GM21515 (cell line): ENCODE data around the gene CSTF1.
"Not testable (repeated sequence)": the region's sequence is repeated elsewhere in the genome, so short reads cannot be mapped to it uniquely, and the experiment has no call there.

ENCODE experiments used
- ATAC-seq: cut with Tn5 transposase; IDR thresholded peaks from one replicate; pipeline ENCODE4 v1.9.1; 2021; ENCODE audit not compliant: unreplicated experiment

Gene CSTF1

DNA sequence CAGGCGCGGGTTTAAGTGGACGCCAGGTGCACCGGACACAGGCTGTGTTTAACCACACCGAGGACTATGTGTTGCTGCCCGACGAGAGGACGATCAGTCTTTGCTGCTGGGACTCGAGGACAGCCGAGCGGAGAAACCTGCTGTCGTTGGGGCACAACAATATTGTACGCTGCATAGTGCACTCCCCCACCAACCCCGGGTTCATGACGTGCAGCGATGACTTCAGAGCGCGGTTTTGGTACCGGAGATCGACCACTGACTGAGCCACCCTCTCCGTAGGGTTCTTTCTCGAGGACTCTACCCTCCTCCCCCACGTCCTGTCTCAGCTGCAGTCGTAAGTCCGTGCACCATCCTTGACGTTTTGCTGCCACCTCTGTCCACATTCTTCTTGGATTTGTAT lies 11.0 kb downstream of the CSTF1 start:
- ATAC-seq: no peak

DNA sequence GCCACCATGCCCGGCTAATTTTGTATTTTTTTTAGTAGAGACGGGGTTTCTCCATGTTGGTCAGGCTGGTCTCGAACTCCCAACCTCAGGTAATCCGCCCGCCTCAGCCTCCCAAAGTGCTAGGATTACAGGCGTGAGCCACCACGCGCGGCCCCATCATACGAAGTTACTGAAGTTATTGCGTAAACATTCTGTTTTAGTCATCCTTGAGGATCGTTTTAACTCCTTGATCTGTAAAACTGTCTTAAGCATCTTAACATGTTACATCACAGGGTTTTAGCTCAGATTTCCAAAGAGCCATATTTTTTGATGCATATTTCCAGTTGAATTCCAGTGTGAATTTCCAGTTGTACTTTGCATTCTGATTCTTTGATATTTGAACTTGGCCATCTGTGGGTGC lies 12.9 kb downstream of the CSTF1 start:
- ATAC-seq: not testable (repeated sequence)

DNA sequence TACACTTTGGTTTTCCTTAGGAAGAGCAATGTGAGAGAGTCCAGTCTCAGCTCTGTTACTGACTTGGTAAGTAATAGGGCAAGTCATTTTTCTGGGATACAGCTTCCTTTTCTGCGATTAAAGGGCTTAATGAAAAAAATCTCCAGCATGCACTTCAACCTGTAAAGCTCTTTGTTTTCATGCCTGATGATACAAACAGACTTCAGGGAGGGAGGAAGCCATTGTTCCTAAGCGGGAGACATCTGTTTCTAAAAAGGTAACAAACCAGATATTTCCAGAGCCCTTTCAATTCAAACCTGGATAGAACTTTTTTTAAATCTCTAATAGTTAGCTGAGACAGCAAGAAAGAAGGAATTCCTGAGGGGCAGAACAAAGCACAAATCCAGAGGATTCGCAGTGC lies 14.5 kb downstream of the CSTF1 start:
- ATAC-seq: no peak

DNA sequence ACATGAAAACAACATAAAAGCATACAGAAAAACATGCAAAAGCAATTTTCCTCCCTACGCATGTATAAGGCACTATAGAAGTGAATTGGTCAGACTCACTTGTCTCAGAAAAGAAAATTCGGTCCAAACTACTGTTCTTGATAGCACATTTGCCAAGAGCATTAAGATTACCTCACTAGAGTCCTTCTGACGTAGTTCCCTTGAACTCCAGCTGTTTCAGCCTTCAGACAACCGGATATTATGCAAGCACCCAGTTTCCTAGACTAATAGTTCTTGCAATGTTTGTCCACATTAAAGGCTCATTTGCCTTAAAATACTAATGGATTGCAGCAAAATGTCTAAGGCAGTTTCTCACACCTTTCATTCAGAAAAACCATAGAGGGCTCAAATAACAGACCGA lies 17.1 kb downstream of the CSTF1 start:
- ATAC-seq: no peak

DNA sequence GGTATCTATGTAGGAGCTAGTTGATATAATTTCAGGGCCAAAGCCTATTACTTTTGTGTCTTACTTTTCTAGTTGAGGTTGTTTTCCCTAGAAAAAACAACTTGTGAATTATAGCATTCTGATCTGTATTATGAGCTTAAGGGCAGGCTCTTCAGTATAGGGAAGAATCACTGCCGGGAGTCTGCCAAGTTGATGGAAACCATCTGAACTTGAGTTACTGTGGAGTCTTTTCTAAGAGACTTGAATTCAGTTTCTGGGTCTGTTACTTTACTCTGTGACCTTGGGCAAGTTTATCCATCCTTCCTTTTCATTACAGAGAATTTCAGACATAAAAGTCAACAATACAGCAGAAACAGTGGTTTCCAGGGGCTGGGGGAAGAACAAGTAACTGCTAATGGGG lies 17.5 kb downstream of the CSTF1 start:
- no peak for ATAC-seq

DNA sequence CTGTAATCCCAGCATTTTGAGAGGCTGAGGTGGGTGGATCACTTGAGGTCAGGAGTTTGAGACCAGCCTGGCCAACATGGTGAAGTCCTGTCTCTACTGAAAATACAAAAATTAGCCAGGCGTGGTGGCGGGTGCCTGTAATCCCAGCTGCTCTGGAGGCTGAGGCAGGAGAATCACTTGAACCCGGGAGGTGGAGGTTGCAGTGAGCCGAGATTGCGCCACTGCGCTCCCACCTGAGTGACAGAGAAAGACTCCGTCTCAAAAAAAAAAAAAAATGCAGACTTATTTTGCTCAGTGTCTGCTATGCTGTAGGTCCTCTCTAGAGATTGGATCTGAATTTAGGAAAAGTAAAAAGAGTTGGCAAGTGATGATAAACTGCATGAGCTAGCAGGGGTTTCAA lies 18.8 kb downstream of the CSTF1 start:
- ATAC-seq: not testable (repeated sequence)

DNA sequence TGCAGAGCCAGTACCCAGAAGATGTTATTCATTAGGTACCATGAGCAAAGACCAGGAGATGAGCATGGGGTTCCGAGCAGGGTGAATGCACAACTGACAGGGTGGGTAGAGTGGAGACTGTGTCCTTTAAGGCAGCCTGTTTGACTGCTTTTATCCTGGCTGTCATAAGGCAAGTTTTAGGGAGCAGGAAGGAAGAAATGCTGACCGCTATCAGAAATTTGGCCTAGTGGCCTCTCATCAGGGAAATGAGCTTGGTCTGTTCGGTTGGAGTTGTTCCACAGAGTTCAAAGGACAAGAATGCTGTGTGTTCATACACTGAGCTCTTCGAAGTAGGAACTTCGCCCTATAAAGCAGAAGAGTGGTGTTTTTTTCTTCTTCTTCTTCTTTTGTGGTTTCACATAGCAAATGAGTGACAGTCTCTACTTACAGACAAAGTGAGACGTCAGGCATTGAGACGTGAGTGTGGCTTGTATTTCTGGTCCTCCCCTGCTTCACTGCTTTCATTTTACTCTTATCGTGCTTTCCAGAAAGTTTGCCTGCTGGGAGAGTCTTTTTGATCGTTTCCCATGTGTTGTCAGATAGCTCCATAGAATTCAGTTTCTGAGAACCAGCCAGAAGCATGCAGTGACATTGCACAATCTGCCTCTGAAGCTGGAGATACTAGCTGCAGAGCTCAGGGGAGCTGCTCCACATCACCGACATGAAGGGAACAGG lies 19.5 kb downstream of the CSTF1 start, which contains the start of gene CASS4:
Gene CASS4 (plus strand): TSS at position 502 of the 714 bp plus-strand sequence. CDS start 199 bp downstream, at position 701.
- peak; percentile 65 for ATAC-seq

DNA sequence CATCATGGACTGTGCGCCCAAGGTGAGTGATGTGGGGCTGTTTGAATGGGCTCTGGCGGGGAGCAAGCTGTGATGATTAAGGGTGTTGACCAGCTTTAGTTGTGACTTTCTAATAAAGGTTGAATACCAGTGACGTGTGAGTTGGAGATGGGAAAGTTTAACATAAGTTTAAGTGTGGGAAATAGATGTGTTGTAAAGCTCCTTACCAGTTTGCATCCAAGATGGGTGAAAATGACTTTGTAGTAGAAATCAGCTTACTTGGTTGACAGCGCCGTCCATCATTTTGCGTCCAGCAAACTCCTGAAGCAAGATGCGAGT lies 20.0 kb downstream of the CSTF1 start:
- ATAC-seq: no peak

DNA sequence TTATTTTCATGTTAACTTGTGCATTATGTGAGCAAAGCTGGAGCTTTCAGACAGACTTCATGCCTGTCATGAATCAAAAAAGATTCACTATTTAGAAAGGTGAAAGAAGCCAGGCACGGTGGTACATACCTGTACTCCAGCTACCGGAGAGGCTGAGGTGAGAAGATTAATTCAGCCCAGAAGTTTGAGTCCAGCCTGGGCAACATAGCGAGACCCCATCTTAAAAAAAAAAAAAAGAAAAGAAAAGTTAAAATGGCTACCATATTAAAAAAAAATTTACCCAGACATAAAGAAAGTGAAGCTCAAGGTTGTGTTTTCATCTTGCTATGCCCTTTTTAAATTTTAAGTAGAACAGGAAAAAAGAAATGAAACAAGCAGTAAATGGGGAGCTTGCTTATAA lies 20.5 kb downstream of the CSTF1 start:
- ATAC-seq: no peak

DNA sequence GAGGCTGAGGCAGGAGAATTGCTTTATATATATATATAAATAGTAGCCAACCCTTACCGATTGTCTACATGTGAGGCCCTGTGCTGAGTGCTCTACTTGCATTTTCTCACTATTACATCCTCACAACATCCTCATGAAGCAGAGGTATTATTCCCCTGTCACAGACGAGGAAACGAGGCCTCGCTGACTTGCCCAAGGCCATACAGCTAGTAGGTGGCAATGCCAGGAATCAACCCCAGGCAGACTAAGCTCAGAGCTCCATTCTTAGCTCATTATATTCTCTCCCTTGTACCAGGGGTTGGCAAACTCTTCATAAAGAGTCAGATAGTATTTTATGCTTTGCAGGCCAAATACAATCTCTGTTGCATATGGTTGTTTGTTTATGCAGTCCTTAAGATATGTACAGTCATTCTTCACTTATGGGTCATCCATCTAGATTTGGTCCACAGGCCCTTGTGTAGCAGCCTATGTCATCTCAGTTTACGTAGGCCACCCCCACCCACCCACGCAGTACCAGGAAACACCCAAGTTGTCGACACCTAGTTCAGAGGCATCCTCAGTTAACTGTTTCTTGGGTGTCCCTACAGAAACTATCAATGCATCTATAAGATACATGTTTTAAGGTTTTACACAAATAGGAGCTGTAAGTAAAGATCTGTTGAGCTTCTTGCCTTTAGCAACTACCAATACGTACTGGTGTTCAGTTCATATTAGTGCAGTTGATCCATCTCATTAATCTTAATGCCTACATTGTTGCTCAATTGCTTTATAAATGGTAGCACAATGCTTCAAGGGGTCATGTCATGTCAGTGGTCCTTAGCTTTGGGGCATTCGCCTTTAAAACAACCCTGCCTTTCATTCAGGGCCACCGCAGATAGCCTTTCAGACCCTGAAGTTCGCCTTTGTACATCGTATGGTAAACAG lies 22.7 kb downstream of the CSTF1 start:
- no peak for ATAC-seq

DNA sequence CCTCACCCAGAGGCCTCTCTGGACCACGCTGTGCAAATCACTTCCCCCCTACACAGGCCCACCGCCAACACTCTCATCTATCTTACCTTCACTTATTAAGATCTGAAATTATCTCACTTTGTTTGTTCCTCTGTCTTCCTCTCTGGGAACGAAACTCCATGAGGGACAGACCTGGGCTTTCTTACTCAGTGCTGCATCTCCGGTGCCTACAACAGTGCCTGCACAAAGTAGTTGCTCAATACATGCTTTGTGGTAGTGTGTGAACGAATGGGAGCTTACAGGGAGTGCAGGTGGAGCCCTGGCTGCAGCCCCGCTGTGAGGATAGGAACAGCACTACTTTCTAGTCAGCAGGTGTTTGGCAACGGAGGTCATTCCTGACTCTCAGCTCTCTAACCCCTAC lies 25.0 kb downstream of the CSTF1 start:
- ATAC-seq: no peak

DNA sequence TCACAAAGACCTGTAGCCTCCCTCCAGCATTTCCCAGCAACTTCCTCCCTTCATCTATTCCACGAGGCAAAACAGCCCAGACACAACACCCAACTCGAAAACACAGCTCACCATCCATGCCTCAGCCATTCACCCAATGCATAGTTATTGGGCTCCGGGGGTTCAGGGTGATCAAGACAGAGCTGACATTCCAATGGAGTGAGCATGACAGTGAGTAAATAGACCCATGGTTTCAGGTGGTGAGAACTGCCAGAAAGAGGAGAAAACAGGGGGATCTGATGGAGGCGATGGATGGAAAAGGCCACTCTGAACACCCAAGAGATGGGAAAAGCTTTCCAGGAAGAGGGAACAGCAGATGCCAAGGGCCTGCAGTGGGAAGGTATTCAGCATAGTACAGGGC lies 25.5 kb downstream of the CSTF1 start:
- no peak for ATAC-seq

DNA sequence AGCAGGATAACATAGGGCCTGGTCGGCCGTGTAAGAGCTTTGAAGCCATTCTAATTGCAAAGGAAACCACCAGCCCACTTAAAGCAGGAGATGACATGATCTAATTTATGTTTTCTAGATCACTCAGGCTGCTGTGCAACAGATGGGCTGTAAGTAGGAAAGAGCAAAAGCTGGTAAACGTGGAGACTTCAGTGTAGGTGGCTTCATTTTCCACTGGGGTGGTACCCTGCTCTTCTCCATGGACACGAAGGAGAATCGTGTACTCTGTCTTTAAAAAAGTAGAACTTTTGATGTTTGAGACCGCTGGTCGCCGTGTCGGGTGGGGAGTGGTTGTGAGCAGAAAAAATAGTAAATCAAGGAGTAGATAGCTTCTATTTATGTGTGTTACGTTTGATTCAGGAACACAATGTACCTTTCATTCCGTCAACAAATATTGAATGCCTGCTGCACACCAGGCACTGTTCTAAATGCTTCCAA lies 26.0 kb downstream of the CSTF1 start:
- no peak for ATAC-seq

DNA sequence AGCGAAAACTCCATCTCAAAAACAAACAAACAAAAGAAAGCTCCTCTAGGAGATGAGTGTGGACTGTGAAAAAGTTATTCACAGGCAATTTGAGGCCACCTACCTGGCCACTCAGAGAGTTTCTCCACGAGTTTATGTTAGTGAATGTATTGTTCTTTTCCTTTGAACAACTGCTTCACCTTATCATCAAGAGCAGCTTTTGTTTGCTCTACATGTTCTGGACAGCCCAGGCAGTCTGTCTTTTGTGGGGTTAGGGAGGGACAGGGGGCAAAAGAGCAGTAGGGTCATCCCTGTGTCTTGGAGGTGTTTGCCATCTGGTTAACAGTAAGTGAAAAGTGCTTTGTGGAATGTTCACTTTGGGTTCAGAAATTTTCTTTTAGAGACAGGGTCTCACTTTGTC lies 27.6 kb downstream of the CSTF1 start:
- no peak for ATAC-seq

DNA sequence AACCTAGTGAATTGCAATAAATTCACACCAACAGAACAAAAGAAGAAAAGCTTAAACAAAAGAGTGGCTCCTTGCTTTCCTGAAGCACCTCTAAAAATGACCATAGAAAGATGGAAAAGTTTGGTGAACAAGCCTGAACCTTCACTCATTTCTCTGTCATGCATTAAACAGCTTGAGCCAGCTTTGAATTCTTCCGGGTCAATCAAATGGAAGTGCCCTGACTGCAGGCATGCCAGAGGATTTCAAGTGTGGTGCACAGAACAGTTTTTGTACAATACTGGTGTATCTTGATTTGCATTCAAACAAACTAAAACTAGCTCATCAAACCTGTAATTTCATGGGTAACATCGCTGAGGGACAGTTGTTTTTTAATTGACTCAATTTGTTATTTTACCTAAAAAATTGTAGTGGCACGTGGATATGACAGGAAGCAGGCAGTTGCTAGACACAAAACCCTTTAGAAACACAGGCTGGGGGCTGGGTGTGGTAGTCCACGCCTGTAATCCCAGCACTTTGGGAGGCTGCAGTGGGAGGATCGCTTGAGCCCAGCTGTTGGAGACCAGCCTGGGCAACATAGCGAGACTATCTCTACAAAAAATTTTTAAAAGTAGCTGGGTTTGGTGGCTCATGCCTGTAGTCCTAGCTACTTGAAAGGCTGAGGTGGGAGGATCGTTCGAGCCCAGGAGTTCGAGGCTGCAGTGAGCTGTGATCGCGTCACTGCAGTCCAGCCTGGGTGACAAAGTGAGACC lies 28.7 kb downstream of the CSTF1 start:
- no peak for ATAC-seq

DNA sequence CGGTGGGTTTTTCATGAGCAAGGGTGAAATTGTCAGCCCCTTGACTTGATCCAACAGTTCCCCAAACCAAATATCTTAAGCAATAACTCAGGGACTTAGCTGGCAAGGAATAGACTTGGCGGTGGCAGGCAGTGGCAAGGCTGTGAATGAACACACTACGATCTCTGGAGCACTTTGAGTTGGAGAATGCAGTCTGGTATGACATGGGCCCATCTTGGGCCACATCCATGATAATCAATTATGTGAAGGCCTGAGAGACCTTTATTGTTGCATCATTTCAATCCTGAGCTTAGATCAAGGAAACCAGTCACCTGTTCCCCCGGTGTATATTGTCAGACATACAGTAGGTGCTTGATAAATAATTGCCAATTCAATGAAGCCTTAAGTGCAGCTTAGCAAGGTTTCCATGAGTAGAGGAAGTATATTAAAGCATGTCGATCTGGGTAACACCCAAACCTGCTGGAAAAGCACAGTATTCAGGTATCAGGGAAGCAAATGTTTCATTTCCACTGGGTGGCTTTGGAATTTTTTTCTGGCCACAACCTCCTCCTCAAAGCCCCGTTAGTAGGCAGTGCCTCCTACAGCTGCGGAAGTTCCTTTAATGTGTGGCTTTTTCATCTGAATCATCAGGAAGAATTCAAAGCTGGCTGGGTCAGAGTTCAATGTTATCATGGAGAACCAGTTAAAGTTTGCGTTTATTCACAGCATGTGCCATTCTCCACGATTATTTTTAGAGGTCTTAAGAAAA lies 29.8 kb downstream of the CSTF1 start:
- ATAC-seq: no peak

DNA sequence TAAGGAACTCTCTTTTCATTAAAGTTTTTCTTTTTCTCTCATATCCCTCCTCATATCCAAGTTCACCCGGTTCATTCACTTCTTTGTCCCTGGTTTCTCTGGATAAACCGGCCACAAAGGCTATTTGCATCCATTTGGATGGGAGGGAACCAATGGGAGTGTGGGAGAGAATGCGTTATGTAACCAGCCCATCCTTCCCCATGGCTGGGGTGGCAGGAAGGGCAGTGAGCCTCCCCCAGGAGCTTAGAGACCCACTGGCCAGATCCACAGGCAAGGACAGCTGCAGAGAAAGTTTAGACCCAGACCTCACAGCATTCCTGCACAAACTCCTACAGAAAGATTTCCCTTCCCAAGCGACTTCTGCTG lies 30.4 kb downstream of the CSTF1 start:
- no peak for ATAC-seq

DNA sequence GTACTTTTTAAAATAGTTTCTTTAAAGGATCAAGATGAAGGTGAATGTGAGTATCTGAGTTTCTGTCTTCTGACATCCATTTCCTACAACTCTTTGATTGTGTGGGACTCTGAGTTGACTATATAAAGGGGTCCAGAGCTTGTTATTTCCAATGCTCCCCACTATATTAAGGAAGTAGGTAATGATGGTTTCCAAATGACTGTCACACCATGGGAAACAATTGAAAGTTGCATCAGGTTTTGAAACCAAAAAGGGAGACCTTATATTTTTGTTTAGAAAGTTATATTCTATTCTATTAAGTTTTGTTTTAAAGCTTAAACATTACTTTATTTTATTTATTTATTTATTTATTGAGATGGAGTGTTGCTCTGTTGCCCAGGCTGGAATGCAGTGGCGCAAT lies 30.8 kb downstream of the CSTF1 start:
- ATAC-seq: no peak

DNA sequence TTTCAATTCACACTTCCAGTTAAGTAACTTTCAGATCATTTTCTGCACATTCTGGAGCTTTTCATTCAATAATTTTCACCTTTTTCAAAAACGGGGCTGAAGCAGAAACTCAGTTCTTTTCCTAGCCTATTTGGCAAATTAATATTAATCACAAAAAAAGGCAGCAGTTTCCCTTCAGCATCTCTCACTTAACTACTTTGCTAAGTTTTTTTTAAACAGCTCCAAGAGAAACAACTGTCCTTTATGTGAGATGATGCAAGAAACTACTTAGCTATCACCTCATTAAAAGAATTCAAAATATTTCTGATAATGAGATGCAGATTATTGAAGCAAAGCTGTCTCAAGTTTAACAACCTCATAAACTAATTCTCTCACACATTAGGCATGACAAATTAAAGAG lies 31.4 kb downstream of the CSTF1 start:
- ATAC-seq: no peak

DNA sequence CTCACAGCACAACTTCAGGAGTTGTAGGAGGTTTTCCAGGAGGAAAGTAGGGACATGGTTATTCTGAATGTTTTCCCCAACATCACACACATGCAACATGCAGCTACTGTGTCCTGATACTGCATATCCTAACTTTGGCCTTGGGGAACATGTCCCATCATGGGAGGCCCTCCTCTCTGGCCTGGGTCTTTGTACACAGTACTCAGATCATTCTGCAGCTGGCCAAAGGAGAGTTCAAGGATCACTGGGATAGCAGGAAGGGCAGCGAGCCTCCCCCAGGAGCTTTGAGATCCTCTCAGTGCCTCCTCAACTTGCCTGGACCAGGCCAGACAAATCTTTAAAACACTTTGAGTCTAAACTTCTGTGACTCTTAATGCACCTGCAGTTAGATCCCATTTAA lies 32.5 kb downstream of the CSTF1 start:
- no peak for ATAC-seq

DNA sequence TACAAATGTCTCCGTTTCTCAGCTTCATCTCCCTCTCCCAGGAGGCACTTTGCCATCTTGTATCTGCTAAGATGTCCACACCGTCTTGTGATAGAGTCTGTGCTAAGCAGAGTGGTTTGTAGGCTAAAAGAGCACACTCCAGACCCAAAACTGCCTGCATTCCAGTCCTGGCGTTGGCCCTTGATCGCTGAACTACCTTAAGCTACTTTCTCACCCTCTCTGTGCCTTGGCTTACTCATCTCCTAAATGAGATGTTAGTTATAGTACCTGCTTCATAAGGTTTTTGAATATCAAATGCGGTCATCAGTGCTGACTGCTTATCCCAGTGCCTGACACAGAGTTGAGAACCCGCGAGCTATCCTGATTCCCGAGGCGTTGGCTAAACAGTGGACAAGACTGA lies 33.6 kb downstream of the CSTF1 start:
- ATAC-seq: no peak
